IMR-90 (cell line): ENCODE data around the gene ARHGDIA. TPM values are rescaled to one million over a fixed set of nuclear protein-coding genes. Genes with fewer than 3 reads are reported as not detected.

ENCODE experiments used
- ATAC-seq: fragments of 200-7000 bp; cut with Tn5 transposase; 2 replicates; pipeline ENCODE4 v1.9.1; 2020; ENCODE audit warnings: low read depth, mild to moderate bottlenecking, moderate library complexity
- BruUV-seq: library from RNA; stranded (reverse); fragments of 400-500 nt; replicated peaks from 2 replicates; lab custom pipeline; 2021; lab: Mats Ljungman, UMichigan
- CTCF ChIA-PET: fragments of 300-600 bp; formaldehyde crosslinking; extraction: SDS; loops from one replicate; lab custom pipeline; 2021; ENCODE audit warnings: antibody characterized with exemption; lab: Yijun Ruan, JAX
- POLR2A ChIA-PET: fragments of 300-600 bp; sonication (Branson Sonifier 250); formaldehyde crosslinking; loops from one replicate; lab custom pipeline; 2022; ENCODE audit warnings: antibody characterized with exemption; ENCODE audit not compliant: unreplicated experiment; lab: Charles Lee
- DNase-seq: peaks from one replicate; pipeline ENCODE4 v3.0.0; 2013
- H2AFZ ChIP-seq: replicated peaks from 2 replicates; pipeline ENCODE3; 2013; ENCODE audit warnings: low read length, mild to moderate bottlenecking; ENCODE audit not compliant: poor library complexity
- H2AK5ac ChIP-seq: 2 replicates; pipeline ENCODE4 v1.6.1; 2013; ENCODE audit warnings: low read depth, low read length, inconsistent platforms
- H2AK9ac ChIP-seq: replicated peaks from 2 replicates; pipeline ENCODE3; 2013; ENCODE audit warnings: mild to moderate bottlenecking, low read depth, low read length, moderate library complexity; ENCODE audit not compliant: poor library complexity
- H2BK120ac ChIP-seq: 2 replicates; pipeline ENCODE4 v1.6.1; 2013; ENCODE audit warnings: low read depth, low read length, inconsistent platforms
- H2BK15ac ChIP-seq: 3 replicates; pipeline ENCODE4 v1.6.1; 2013; ENCODE audit warnings: low read depth, low read length, inconsistent platforms
- H2BK20ac ChIP-seq: 2 replicates; pipeline ENCODE4 v1.6.1; 2013; ENCODE audit warnings: low read depth, mild to moderate bottlenecking, inconsistent platforms, low read length, moderate library complexity
- H2BK5ac ChIP-seq: 2 replicates; pipeline ENCODE4 v1.6.1; 2013; ENCODE audit warnings: mild to moderate bottlenecking, low read depth, low read length, inconsistent platforms; ENCODE audit not compliant: poor library complexity, severe bottlenecking
- H3K14ac ChIP-seq: replicated peaks from 2 replicates; pipeline ENCODE4 v1.6.1; 2013; ENCODE audit warnings: low read depth, low read length, inconsistent platforms
- H3K18ac ChIP-seq: 2 replicates; pipeline ENCODE4 v1.6.1; 2013; ENCODE audit warnings: low read depth, low read length, control low read depth
- H3K23ac ChIP-seq: 2 replicates; pipeline ENCODE4 v1.6.1; 2013; ENCODE audit warnings: low read depth, low read length, inconsistent platforms
- H3K27ac ChIP-seq: 2 replicates; pipeline ENCODE4 v1.5.1; 2013; ENCODE audit warnings: mild to moderate bottlenecking, control low read depth, low read length; ENCODE audit not compliant: insufficient read depth
- H3K27me3 ChIP-seq: 2 replicates; pipeline ENCODE4 v1.6.1; 2013; ENCODE audit warnings: low read length; ENCODE audit not compliant: control insufficient read depth, insufficient read depth
- H3K36me3 ChIP-seq: 2 replicates; pipeline ENCODE4 v1.6.1; 2013; ENCODE audit warnings: low read length, mixed read lengths; ENCODE audit not compliant: control insufficient read depth, insufficient read depth
- H3K4ac ChIP-seq: 2 replicates; pipeline ENCODE4 v1.6.1; 2013; ENCODE audit warnings: low read depth, low read length, inconsistent platforms
- H3K4me1 ChIP-seq: 2 replicates; pipeline ENCODE4 v1.6.1; 2013; ENCODE audit warnings: low read length, mixed read lengths; ENCODE audit not compliant: control insufficient read depth, insufficient read depth
- H3K4me2 ChIP-seq: 2 replicates; pipeline ENCODE4 v1.6.1; 2013; ENCODE audit warnings: low read depth, mild to moderate bottlenecking, control low read depth, low read length, moderate library complexity
- H3K4me3 ChIP-seq: 2 replicates; pipeline ENCODE4 v1.5.1; 2013; ENCODE audit warnings: low read depth, mild to moderate bottlenecking, control low read depth, low read length, moderate library complexity; ENCODE audit not compliant: insufficient read depth
- H3K56ac ChIP-seq: 2 replicates; pipeline ENCODE4 v1.6.1; 2013; ENCODE audit warnings: low read length, inconsistent platforms; ENCODE audit not compliant: insufficient read depth; ENCODE audit errors: extremely low read depth
- H3K79me1 ChIP-seq, 2 experiments: 2 replicates each; pipeline ENCODE4 v1.6.1; 2013; ENCODE audit warnings: low read length in 2 of 2, inconsistent platforms in 1 of 2, low read depth in 1 of 2
- H3K9ac ChIP-seq: 2 replicates; pipeline ENCODE4 v1.6.1; 2013; ENCODE audit warnings: low read depth, low read length, control low read depth
- H3K9me1 ChIP-seq: 2 replicates; pipeline ENCODE4 v1.6.1; 2013; ENCODE audit warnings: low read length, inconsistent platforms; ENCODE audit not compliant: insufficient read depth
- H3K9me3 ChIP-seq: 2 replicates; pipeline ENCODE4 v1.6.1; 2013; ENCODE audit warnings: low read length; ENCODE audit not compliant: control insufficient read depth, insufficient read depth
- H4K20me1 ChIP-seq: 2 replicates; pipeline ENCODE4 v1.6.1; 2013; ENCODE audit warnings: low read length, inconsistent platforms; ENCODE audit not compliant: insufficient read depth
- H4K5ac ChIP-seq: 2 replicates; pipeline ENCODE4 v1.6.1; 2013; ENCODE audit warnings: mild to moderate bottlenecking, low read depth, low read length, control low read depth
- H4K8ac ChIP-seq, 2 experiments: 2 replicates each; pipeline ENCODE4 v1.6.1; 2013; ENCODE audit warnings: low read depth in 2 of 2, low read length in 2 of 2, control low read depth in 1 of 2, inconsistent platforms in 1 of 2
- H4K91ac ChIP-seq: 2 replicates; pipeline ENCODE4 v1.6.1; 2013; ENCODE audit warnings: low read depth, low read length, inconsistent platforms; ENCODE audit not compliant: insufficient read depth
- BHLHE40 ChIP-seq: fragments of 150-350 bp; IDR thresholded peaks from 2 replicates; pipeline ENCODE4 v1.6.1; 2016; ENCODE audit warnings: mild to moderate bottlenecking, low read depth, low read length
- CEBPB ChIP-seq: IDR thresholded peaks from 2 replicates; pipeline ENCODE4 v1.6.1; 2012; ENCODE audit warnings: low read depth, low read length, improper control_type of control experiment
- CHD1 ChIP-seq: IDR thresholded peaks from 2 replicates; pipeline ENCODE4 v1.6.1; 2012; ENCODE audit warnings: low read depth, low read length, improper control_type of control experiment
- FOS ChIP-seq: fragments of 150-350 bp; IDR thresholded peaks from 2 replicates; pipeline ENCODE4 v1.6.1; 2016; ENCODE audit warnings: low read depth, low read length
- MAFK ChIP-seq: IDR thresholded peaks from 2 replicates; pipeline ENCODE4 v1.6.1; 2012; ENCODE audit warnings: low read depth, low read length, improper control_type of control experiment
- MXI1 ChIP-seq: IDR thresholded peaks from 2 replicates; pipeline ENCODE4 v1.6.1; 2012; ENCODE audit warnings: low read depth, mild to moderate bottlenecking, low read length, moderate library complexity, borderline replicate concordance
- NFE2L2 ChIP-seq: fragments of 150-350 bp; IDR thresholded peaks from 2 replicates; pipeline ENCODE4 v1.6.1; 2016; ENCODE audit warnings: low read depth, mild to moderate bottlenecking, low read length
- POLR2A ChIP-seq: IDR thresholded peaks from 2 replicates; pipeline ENCODE4 v1.6.1; 2012; ENCODE audit warnings: mild to moderate bottlenecking, low read depth, low read length
- RAD21 ChIP-seq: IDR thresholded peaks from 2 replicates; pipeline ENCODE4 v1.6.1; 2012; ENCODE audit warnings: low read length, improper control_type of control experiment
- RCOR1 ChIP-seq: IDR thresholded peaks from 2 replicates; pipeline ENCODE4 v1.6.1; 2012; ENCODE audit warnings: mild to moderate bottlenecking, low read length, improper control_type of control experiment; ENCODE audit not compliant: insufficient replicate concordance
- RFX5 ChIP-seq: IDR thresholded peaks from 2 replicates; pipeline ENCODE4 v1.8.0; 2012; ENCODE audit warnings: low read depth, mild to moderate bottlenecking, low read length, moderate library complexity
- SMC3 ChIP-seq: fragments of 150-350 bp; IDR thresholded peaks from 2 replicates; pipeline ENCODE4 v1.6.1; 2016; ENCODE audit warnings: low read depth, mild to moderate bottlenecking, antibody characterized with exemption, low read length, moderate library complexity
- WGBS, 2 experiments: methylation state at CpG; one replicate each; pipeline versions ENCODE4 v1.1.5 to v1.1.7; 2013; ENCODE audit warnings: missing lambda C conversion rate in 2 of 2; ENCODE audit not compliant: insufficient read length in 1 of 2; ENCODE audit errors: extremely low coverage in 2 of 2; 5-methylcytosine and 5-hydroxymethylcytosine counted together
- dilution Hi-C: fragments of 300-500 bp; cut with HindIII; formaldehyde crosslinking; loops from one replicate; pipeline ENCODE4 v1.14.3; 2018; ENCODE audit warnings: low sequenced_read_pairs; ENCODE audit not compliant: unreplicated experiment
- in situ Hi-C: fragments of 300-500 bp; cut with MboI; formaldehyde crosslinking; loops from 3 replicates; pipeline ENCODE4 v1.14.3; 2019; ENCODE audit warnings: low sequenced_read_pairs, inconsistent platforms, mixed read lengths
- intact Hi-C: fragments of 100-400 bp; cut with micrococcal nuclease; formaldehyde crosslinking; loops from 2 replicates; pipeline ENCODE4 v1.10.0; 2022
- polyA plus RNA-seq, 3 experiments: library from polyadenylated mRNA; depleted of rRNA; stranded (reverse); fragments of >200 nt; gene quantifications; 2 replicates each; pipeline ENCODE4 v1.2.3, GENCODE V29; 2012; ENCODE audit warnings: low replicate concordance in 1 of 3
- total RNA-seq: library from RNA; depleted of rRNA; stranded (reverse); fragments of >200 nt; gene quantifications from 2 replicates; pipeline ENCODE4 v1.2.3, GENCODE V29; 2012
- TF ChIP-seq, protein P1 (sequence below): fragments of 150-350 bp; IDR thresholded peaks from 2 replicates; pipeline ENCODE4 v1.6.1; 2016; ENCODE audit warnings: low read depth, mild to moderate bottlenecking, low read length, moderate library complexity, borderline replicate concordance

ARHGDIA gene
- total and polyA plus RNA-seq, 2 of the 4 experiments (the other 2 are of a cell fraction), result 62.7 to 362 TPM

GRCh38 chr17:81904600-81905423, 33.7 kb upstream of the ARHGDIA start (continued):
- TF ChIP-seq RAD21, result no peak
- no peak for TF ChIP-seq POLR2A

DNA sequence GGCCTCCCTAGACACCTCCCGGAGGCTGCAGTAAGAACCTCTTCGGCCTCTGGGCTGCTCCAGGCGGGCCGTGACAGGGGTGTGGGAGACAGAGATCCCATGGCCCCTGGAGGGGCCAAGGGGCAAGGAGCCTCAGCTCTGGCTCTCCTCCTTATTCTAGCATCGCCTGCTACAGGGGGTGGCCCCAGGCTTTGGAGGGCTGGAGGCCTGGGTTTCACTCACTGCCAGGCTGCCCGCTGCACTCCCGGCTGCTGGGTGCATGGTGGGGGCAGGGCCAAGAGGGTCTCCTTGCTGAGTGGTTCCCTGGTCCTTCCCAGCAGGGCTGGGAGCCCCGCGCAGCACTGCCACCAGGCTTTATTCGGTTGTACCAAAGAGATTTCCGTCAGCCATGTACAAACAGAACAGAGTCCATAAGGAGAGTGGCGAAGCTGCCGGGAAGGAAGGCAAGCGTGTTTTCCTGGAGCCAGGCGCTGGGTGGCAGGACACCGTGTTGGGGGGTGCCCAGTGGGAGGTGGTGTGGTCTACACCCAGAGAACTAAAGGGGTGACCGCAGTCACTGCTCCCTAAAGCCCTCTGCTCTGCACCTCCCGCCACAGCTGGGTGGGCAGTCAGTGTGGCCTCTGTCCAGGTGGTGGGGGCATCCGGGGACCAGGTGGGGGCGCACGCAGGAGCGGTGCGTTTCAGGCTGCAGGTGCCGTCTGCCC, 32.9 kb upstream of the ARHGDIA start:
- no peak overlapping the region for H2BK5ac ChIP-seq
- H3K4me1 ChIP-seq, result peaks cover 4% of the 10 kb centered on the region
- H3K79me1 ChIP-seq, result peaks cover 0 to 22% of the 10 kb centered on the region in 2 experiments; a peak in 3 of 4 replicates
- no peak overlapping the region for H3K18ac ChIP-seq
- H3K14ac ChIP-seq, result no peak overlapping the region
- no peak overlapping the region for H3K27ac ChIP-seq
- H3K4me3 ChIP-seq, result no peak overlapping the region
- no peak overlapping the region for H2AK9ac ChIP-seq
- H3K23ac ChIP-seq, result no peak overlapping the region
- H2BK15ac ChIP-seq, result no peak overlapping the region
- no peak overlapping the region for H4K91ac ChIP-seq
- WGBS, 2 experiments, result 98% methylated on average over 16 of the region's 24 CpGs; no CpG with 5 or more reads in 1 of the 2 experiments
- H3K4ac ChIP-seq, result no peak overlapping the region
- in situ Hi-C loops, result no loop called here
- H3K27me3 ChIP-seq, result no peaks in the 10 kb centered on the region
- H3K56ac ChIP-seq, result no peak overlapping the region
- no peak overlapping the region for H4K8ac ChIP-seq
- H3K4me2 ChIP-seq, result no peak overlapping the region
- dilution Hi-C loops, result no loop called here
- H3K9ac ChIP-seq, result no peak overlapping the region
- DNase-seq (no peak), ATAC-seq (no peak)
- intact Hi-C loops, result no loop called here
- peaks cover 16% of the 10 kb centered on the region for H4K20me1 ChIP-seq
- no peak overlapping the region for H2BK20ac ChIP-seq
- H3K9me3 ChIP-seq, result no peaks in the 10 kb centered on the region
- no peak overlapping the region for H2AFZ ChIP-seq
- H2AK5ac ChIP-seq, result no peak overlapping the region
- no peak overlapping the region for H2BK120ac ChIP-seq
- no peak overlapping the region for H4K5ac ChIP-seq
- H3K36me3 ChIP-seq, result peaks cover 27% of the 10 kb centered on the region; the same call in 1 of the 2 replicates
- 0 out of 2 replicates have a peak, but pooled peaks cover 9% of the 10 kb centered on the region for H3K9me1 ChIP-seq
- CTCF ChIA-PET, result no interaction called here
- POLR2A ChIA-PET, result no interaction called here
- BruUV-seq, result no TSS peak
- TF ChIP-seq CHD1 (no peak), NFE2L2 (no peak), RAD21 (no peak), BHLHE40 (no peak), MXI1 (no peak), RFX5 (no peak), CEBPB (no peak), POLR2A (no peak), RCOR1 (no peak), SMC3 (no peak), MAFK (no peak), FOS (no peak)
- TF ChIP-seq, protein P1, sequence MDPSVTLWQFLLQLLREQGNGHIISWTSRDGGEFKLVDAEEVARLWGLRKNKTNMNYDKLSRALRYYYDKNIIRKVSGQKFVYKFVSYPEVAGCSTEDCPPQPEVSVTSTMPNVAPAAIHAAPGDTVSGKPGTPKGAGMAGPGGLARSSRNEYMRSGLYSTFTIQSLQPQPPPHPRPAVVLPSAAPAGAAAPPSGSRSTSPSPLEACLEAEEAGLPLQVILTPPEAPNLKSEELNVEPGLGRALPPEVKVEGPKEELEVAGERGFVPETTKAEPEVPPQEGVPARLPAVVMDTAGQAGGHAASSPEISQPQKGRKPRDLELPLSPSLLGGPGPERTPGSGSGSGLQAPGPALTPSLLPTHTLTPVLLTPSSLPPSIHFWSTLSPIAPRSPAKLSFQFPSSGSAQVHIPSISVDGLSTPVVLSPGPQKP, result no peak
